ENCODE measurements around the gene RBFOX2. TPM values are rescaled to one million over a fixed set of nuclear protein-coding genes. Genes with fewer than 3 reads are reported as not detected.
A peak's percentile ranks its signal among the peaks of the same experiment; 100 is the strongest.

RBFOX2 gene
- total and polyA plus RNA-seq, 2 experiments from 2014 or later, result 299 to 339 TPM

DNA sequence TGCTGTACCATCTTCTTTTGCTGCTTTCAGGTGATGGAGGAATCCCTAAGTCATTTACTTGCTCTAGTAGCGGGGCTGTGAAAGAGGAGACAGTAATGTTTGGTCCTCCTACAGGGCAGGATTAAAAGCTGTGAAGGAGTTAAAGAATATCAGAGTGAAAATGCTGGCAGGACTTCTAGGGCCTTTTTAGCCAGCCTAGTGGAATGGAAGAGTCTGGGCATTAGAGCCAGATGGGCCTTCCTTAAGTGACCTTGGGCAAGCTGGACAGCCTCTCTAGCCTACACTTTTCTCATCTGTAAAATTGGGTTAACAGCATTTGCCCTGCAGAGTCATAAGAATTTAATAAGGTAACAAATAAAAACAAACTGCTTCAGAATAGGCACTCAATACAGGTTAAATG, 114.7 kb downstream of the RBFOX2 start:
- no peak for DNase-seq (ENCODE audit: low read depth in 1 of 2, low spot score in 1 of 2)
- Histone ChIP-seq H3K9me3 (ENCODE audit: low read depth) (no peaks in the 10 kb centered on the region), H3K4me3 (no peak overlapping the region), H3K36me3 (no peaks in the 10 kb centered on the region), H3K4me1 (ENCODE audit: low read depth) (peaks cover 87% of the 10 kb centered on the region), H3K27ac (peak overlapping the region; percentile 99), H3K27me3 (no peaks in the 10 kb centered on the region)
- no peak for TF ChIP-seq CTCF (IDR thresholded peaks at IDR 0.05; ENCODE audit: low read depth, low read length)

GRCh38 chr22:35912658-35913057, 116.0 kb downstream of the RBFOX2 start:
- H3K4me1 ChIP-seq (ENCODE audit: low read depth), result peaks cover 74% of the 10 kb centered on the region
- peak overlapping the region; percentile 99 for H3K27ac ChIP-seq
- H3K27me3 ChIP-seq, result no peaks in the 10 kb centered on the region
- DNase-seq (ENCODE audit: low read depth in 1 of 2, low spot score in 1 of 2), result no peak
- H3K4me3 ChIP-seq, result no peak overlapping the region
- H3K9me3 ChIP-seq (ENCODE audit: low read depth), result no peaks in the 10 kb centered on the region
- TF ChIP-seq CTCF (IDR thresholded peaks at IDR 0.05; ENCODE audit: low read depth, low read length), result no peak
- no peaks in the 10 kb centered on the region for H3K36me3 ChIP-seq

- Histone ChIP-seq H3K36me3 (no peaks in the 10 kb centered on the region), H3K4me3 (no peak overlapping the region), H3K9me3 (ENCODE audit: low read depth) (no peaks in the 10 kb centered on the region), H3K4me1 (ENCODE audit: low read depth) (peaks cover 67% of the 10 kb centered on the region), H3K27ac (peak overlapping the region; percentile 99), H3K27me3 (no peaks in the 10 kb centered on the region)
- no peak for TF ChIP-seq CTCF (IDR thresholded peaks at IDR 0.05; ENCODE audit: low read depth, low read length)
- no peak for DNase-seq (ENCODE audit: low read depth in 1 of 2, low spot score in 1 of 2)
Measured at GRCh38 chr22:35911877-35912276, 116.7 kb downstream of the RBFOX2 start.

DNA sequence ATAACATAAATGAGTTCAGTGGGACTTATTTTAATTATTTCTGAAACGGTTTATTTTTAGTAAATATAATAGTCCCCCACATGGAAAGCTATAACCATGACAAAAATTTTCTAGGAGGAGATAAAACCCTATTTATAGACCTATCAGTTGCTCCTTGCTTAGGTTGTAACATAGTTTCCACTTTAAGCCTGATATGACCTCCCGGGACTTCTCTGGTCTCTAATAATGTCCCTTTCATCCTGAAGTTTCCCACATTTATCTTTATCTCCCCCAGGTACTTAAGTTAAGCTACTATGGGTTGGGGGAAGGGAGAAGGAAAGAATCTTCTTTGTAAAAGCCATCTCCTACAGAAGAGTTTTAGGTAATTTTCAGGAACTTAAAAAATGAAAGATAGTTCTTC, 117.7 kb downstream of the RBFOX2 start:
- DNase-seq (ENCODE audit: low read depth in 1 of 2, low spot score in 1 of 2), result peak in 1 of 2 donors; percentile 67
- Histone ChIP-seq H3K27ac (peak overlapping the region; percentile 99), H3K27me3 (no peaks in the 10 kb centered on the region), H3K36me3 (no peaks in the 10 kb centered on the region), H3K9me3 (ENCODE audit: low read depth) (no peaks in the 10 kb centered on the region), H3K4me3 (peak overlapping the region; percentile 16), H3K4me1 (ENCODE audit: low read depth) (peaks cover 67% of the 10 kb centered on the region)
- TF ChIP-seq CTCF (IDR thresholded peaks at IDR 0.05; ENCODE audit: low read depth, low read length), result no peak

DNA sequence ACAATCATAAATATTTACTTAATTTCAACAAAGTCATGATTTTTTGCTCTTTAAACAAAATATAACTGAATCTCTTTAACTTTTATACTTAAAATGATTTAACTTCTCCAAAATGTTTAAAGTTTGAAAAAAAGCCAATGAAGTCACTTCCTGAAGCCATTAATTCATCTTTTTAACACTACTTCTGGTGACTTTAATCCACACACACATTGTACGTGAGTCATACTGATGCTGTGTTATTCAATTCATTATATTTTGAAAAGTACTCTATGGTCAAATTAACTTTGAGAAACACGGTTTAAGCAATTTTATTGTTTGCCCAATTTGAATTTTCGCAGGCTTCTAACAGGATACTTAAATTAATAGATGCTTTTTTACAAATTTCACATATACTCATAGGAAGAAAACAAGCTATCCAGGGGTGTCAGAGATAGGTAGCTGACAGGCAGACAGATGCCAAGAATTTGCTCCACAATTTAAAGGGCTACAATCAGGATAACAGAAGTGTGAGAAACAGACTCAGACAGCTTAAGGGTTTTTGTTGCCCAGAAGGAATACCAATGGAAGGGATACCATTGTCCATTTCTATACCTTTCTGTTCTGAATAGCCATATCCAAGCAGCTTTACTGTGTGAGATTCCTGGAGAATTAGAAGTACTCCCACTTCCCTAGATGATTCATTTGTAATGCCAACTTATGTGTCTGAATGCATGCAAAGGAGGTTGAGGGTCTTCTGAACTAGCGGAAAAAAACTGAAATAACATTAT, 118.4 kb downstream of the RBFOX2 start:
- DNase-seq (ENCODE audit: low read depth in 1 of 2, low spot score in 1 of 2), result peak; percentile 42 to 59
- no peaks in the 10 kb centered on the region for H3K36me3 ChIP-seq
- H3K27me3 ChIP-seq, result no peaks in the 10 kb centered on the region
- no peaks in the 10 kb centered on the region for H3K9me3 ChIP-seq (ENCODE audit: low read depth)
- H3K4me1 ChIP-seq (ENCODE audit: low read depth), result peaks cover 67% of the 10 kb centered on the region
- peak overlapping the region; percentile 16 for H3K4me3 ChIP-seq
- TF ChIP-seq CTCF (IDR thresholded peaks at IDR 0.05; ENCODE audit: low read depth, low read length), result no peak
- peak overlapping the region; percentile 99 for H3K27ac ChIP-seq

Measured in cardiac muscle cell (in vitro differentiated cells and primary cell).